ENCODE measurements around the gene SYT11.
A peak's percentile ranks its signal among the peaks of the same experiment; 100 is the strongest.
"Not testable (repeated sequence)": the region's sequence is repeated elsewhere in the genome, so short reads cannot be mapped to it uniquely, and the experiment has no call there.

Gene SYT11

DNA sequence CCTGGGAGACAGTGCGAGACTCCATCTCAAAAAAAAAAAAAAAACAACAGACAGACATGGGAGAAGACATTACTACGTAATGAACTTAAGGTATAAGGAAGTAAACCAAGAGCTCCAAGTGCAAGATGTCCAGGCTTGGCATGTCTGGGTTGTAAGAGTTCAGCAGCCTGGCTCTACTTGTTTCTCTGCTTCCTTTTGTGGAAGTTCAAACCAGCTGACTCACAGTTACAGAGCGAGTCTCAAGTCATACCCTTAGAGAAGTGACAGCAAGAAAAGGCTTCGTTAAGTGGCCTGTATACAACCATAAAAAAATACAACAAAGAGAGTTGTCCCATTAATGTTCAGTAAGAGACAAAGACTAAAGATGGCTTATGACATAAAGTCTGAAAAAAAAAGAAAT, 50.5 kb downstream of the SYT11 start:
- DNase-seq: no peak

DNA sequence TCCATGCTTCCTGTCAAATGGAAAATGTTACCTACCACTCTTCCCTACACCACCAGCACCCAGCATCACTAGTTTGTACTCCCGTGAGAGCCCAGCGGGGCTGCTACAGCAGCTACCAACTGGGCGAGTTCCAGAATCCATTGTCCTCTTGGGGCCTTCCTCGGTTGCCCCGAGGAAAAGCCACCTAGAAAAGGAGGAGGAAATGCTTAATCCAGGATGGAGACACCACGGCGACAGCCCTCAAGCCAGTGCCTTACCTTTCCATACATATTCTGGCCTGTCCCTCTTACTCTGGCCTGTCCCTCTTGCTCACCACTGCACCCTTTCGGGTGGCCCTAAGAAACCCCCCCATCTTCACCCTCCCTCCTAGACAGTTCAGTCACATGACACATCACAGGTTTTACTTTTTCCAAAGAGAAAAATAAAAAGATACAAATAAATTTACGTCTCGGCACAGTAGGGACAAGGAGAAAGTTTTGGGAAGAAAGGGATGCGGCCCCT, 51.3 kb downstream of the SYT11 start:
- peak; percentile 22 to 24 for DNase-seq

DNA sequence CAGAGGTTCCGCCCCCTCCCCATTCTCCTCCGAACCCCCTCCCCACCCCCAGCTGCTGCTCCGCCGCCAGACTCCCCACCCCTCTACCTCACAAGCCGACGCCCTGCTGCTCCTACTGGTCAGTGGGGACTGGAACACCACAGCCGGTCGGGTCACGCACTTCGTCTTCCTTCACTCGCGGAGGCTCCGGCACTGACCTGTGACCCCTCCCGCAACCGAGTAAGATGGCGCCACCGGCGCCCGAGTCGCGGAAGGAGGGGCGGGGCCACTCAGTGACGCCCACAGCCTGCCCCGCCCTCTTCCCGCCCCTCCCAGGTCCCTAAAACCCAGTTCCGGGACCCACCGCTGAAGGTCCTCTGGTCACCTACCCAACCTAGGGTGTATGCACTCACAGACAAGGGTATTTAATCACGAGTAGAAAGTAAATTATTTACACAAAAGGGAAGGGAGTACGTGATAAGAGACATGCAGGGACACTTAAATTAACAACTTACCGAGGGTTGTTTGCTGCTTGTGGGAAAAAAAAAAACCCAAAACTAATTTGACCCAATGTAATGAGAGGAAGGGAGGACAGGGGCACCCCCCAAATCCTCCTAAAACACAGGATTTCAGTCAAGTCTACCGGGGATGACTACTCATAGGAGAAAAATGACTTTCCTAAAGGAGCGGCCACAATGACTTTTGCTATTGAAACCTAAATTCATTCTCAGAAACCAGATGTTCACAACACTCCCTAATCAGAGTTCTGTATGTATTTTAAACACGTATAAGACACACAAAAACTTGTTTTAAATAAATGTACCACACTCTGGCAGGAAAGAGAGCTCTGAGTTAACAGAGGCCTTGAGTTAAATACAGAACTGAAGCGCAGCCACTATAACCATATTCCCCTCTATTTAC, 52.0 kb downstream of the SYT11 start, which contains the start of gene RIT1:
Gene RIT1 (minus strand): TSS at position 194 of the 900 bp plus-strand sequence. CDS start 588 bp downstream, outside the sequence.
- peak; percentile 85 to 89 for DNase-seq

DNA sequence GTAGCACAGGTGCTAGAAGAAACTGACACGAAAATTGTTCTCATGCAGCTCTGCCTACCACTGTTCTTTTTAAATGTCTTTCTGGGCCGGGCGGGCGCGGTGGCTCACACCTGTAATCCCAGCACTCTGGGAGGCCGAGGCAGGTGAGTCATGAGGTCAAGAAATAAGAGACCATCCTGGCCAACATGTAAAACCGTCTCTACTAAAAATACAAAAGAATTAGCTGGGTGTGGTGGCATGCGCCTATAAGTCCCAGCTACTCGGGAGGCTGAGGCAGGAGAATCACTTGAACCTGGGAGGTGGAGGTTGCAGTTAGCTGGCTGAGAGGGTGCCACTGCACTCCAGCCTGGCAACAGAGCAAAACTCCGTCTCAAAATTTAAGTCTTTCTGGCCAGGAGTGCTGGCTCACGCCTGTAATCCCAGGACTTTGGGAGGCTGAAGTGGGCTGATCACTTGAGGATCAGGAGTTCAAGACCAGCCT, 52.7 kb downstream of the SYT11 start:
- DNase-seq: no peak

DNA sequence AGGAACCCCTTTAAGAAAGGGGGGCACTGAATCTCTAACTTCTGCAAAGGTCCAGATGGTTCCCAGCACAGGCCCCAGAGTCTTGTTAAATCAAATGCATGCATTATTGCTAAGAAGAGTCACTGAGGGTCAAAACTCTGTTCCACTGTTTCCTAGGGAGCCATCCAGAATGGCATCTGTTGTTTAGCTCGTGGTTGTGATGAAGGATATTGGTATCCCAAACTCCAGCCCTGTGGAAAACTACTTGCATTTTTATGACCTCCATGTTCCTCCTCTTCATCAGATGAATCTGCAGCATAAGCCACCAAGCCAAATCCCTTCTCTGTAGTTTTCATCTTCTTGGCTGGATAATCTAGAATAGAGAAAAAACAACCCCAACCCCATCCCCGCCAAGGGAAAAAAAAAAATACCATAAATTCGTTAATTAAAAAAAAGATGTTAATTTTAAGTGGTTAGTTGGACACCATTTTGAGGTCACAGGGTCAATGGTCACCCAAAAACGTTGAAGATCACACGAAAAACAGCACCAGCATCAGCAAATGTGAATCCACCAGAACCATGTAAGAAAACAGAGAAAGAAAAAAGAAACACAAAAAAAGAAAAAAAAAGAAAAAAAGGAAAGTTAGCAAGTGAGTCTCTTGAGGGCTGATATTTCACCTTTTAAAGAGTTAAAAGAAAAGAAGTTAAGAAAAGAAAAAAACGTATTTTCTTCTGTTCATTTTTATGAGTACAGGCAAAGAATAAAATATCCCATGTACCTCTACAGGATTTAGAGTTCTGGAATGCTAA, 54.8 kb downstream of the SYT11 start:
- DNase-seq: no peak

DNA sequence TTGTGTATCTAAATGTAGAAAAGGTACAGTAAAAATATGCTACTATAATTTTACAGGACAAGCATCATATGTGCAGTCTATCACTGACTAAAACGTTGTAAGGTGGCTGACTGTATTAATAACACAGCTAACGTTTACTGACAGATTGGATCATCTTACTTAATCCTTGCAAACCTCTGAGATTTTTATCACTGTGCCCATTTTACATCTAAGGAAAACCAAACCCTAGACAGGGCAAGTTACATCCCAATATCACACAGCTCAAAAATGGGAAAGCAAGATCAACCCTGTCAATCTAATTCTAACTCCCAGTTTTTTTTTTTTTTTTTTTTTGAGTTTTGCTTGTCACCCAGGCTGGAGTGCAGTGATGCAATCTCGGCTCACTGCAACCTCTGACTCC, 59.3 kb downstream of the SYT11 start:
- DNase-seq: no peak

DNA sequence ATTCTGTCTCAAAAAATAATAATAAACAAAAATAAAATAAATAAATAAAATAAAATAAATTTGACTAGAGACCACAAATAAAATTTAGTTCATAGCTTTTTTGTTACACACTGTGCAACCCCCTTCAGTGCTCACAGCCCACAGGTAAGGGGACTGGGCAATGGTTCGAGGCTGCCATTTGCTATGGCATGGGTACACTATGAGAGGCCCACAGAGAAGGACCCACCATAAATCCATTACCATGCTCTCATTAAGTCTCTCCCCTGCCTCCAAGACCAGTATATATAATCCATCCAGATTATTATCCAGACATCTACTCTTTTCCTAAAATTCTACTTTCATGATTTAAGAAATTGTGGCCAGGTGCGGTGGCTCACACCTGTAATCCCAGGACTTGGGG, 60.4 kb downstream of the SYT11 start:
- DNase-seq: no peak

DNA sequence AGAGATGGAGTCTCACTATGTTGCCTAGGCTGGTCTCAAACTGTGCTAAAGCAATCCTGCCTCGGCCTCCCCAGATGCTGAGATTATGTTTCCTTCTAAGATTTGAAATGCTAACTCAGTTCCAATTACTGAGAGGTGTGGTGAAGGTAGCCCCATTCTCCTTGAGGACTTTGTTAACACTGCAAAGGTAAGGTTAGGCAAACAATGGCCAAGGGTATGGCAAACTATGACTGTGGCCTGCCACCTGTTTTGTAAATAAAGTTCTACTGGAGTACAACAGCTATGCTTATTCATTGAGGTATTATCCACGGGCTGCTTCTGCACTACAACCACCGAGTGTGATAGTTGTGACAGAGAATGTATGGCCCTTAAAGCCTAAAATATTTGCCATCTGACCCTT, 61.4 kb downstream of the SYT11 start:
- no peak for DNase-seq

DNA sequence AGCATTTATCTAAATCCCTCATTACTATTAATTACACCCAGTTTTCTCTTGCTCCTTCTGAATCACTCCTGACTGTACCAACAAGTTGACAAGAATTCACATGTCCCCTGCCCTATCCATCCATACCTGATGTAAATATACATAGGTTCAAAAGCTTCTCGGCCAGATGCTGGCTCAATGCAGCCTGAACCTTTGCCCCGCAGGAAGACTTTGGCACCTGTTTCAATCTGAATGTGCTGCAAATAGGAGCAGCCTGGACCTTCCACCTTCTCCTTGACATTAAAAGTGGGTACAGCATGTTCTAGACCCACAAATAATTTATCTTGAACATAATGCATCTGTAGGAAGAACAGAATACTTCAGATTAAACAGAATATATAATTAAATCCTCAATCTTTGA, 66.1 kb downstream of the SYT11 start:
- DNase-seq: no peak

DNA sequence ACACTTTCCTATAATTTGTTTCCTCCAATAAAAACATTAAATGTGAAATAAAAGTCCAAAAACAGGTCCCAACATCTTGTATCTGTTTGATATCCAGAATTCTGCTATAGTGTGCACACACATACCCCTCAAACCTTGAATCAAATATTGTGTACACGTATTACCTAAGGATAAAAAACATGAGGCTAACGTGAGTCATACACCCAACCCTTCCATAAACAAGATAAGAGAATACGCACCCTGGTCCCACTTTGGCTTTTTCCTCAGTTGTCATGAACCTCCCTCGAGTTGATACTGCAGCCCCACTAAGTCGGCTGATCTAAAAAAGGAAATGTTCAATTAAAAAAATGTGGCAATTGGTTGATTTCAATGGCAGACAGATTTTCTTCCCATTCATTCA, 69.7 kb downstream of the SYT11 start:
- no peak for DNase-seq

DNA sequence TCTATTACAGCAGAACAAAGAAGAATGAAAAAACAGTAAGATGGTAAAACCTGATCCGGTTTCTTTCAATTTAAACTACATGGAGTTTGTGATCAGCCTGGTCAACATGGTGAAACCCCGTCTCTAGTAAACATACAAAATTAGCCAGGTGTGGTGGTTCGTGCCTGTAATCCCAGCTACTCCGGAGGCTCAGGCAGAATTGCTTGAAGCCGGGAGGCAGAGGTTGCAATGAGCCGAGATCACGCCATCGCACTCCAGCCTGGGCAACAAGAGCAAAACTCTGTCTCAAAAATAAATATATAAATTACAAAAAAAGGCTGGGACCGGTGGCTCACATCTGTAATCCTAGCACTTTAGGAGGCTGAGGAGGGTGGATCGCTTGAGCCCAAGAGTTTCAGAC, 71.4 kb downstream of the SYT11 start:
- not testable (repeated sequence) for DNase-seq

DNA sequence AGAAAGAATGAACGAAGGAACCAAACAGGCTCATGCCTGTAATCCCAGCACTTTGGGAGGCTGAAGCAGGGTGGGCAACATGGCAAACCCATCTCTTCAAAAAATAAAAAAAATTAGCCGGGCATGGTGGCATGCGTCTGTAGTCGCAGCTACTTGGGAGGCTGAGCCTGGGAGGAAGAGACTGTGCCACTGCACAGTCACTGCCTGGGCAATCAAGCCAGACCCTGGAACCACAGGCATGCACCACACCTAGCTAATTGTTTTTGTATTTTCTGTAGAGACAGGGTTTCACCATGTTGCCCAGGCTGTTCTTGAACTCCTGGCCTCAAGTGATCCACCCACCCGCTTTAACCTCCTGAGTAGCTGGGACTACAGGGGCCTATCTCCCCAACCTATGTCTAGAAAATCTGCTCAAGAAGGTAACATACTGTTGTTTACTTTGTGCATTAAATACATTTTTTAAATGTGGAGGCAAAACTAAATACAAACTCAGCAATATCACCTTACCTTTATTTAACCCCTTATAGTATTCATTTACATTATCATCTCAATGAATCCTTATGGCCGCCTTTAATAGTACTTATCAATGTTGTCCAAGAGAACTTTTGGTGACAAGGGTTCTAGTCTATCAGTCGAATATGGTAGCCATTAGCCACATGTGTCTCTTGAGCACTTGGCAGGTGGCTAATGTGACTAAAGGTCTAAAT, 72.1 kb downstream of the SYT11 start:
- no peak for DNase-seq

DNA sequence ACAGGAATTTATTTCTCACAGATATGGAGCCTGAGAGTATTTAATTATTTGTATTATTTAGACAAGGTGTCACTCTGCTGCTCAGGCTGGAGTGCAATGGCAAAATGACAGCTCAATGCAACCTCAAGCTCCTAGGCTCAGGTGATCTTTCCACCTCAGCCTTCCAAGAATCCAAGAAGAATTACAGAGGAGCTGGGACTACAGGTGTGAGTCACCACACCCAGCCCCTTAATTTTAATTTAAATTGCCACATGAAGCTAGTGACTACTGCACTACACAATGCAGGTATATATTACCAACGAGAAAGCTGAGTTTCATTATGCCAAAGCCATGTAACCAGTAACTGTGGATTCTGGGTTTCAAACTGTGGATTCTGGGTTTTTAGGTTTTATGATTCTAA, 72.7 kb downstream of the SYT11 start:
- no peak for DNase-seq

DNA sequence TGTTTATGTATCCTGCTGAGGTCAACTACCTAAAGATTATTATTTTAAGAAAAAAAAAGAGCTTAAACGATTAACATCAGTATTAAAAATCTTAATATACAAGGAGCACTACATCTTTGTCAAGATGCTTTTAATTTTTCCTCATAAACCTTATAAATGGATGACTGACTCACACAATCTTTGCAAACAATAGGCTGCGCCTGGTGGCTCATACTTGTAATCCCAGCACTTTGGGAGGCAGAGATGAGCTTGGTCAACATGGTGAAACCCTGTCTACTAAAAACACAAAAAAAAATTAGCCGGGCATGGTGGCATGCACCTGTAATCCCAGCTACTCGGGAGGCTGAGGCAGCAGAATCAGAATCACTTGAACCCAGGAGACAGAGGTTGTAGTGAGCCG, 73.1 kb downstream of the SYT11 start:
- DNase-seq: no peak

DNA sequence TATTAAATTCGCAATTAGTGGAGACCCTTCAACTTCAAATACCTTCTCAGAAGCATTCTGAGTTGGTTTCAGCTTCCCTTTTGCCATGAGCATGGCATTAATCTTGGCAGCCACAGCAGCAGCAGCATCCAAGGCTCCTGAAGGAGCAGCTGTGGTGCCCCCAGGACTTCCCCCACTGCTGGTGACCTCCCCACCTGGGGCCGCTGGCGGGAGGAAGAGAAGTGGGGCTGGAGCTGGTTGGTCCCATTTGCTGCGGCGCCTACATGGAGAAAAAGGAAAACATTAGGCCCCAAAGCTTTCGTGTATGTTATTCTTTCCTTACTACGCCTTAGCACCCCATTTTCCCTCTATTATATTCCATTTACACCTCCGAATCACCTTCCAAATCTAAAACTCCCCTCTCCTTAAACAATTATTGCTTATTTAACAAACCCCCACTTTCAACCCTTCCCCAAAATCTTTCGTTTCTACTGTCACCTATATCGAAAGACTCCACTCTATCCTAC, 74.3 kb downstream of the SYT11 start:
- DNase-seq: no peak

DNA sequence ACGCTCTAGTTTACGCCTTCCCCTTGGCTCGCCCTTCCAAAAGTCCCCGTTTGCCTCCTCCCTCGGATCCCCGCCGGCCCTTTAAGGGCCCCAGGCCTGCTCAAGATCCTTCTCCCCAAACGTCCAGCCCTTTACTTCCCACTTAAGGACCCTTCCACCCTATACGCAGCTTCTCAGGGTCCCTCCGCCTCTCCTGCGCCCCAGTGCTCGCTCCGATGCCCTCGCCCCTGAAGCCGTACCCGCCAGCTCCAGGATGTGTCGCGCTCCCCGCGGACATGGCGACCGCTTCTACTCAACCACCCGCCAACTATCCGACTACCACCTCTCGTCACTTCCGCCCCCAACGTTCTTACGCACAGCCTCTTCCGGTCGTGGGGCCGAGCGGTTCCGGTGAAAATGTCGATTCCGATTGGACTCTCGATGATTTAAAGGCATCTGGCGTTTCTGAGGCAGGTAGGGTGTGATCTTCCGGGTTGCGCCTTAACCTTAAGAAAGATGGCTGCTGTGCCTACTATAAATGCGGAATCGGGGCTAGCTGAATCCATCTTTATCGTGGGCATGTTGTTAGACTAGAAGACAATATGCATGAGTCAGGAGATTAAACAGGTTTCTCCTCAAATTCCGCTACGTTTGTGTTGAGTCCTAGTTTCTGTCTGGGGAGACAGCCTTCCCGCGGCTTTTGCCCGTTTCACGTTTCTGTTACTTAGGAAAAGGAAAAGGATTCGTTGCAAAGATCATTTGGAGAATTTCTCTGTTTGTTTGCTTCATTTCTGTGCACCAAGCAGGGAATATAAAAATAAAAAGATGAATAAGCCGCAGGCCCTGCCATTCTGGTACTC, 74.9 kb downstream of the SYT11 start, which contains the start of gene KHDC4:
Gene KHDC4 (minus strand): TSS at position 317 of the 839 bp plus-strand sequence. CDS start 40 bp downstream, at position 277.
- peak; percentile 91 to 93 for DNase-seq

Data from stimulated activated CD4-positive, alpha-beta T cell treated with anti-CD3 and anti-CD28 coated beads, Interleukin-2, amount 100 ng/mL, for 24 hours (primary cell).